UCSD-AML1 (cell line): ENCODE results near the gene MAML2.
A peak's percentile ranks its signal among the peaks of the same experiment; 100 is the strongest.

Source experiments
- DNase-seq: peaks from one replicate; lab custom pipeline; 2025; ENCODE audit not compliant: unreplicated experiment; lab: John Stamatoyannopoulos, UW

The MAML2 gene

DNA sequence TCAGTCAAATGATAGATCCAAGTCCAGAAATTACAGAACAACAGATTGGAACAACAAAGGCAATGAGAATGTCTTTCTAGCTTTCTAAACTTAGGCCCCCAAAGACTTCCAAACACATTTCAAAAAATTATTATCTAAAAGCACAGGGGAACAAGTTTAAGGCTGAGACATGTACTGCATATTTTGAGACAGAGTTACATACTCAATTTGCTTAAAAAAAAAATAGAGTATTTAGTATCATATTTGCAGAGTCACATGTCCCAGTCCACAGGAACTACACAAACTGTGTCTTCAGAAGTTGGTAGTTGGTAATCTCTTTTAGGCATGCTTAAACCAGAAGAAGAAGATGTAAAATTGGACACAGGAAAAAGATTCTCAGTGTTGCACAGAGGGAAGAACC lies 127.2 kb downstream of the MAML2 start:
- no peak for DNase-seq

DNA sequence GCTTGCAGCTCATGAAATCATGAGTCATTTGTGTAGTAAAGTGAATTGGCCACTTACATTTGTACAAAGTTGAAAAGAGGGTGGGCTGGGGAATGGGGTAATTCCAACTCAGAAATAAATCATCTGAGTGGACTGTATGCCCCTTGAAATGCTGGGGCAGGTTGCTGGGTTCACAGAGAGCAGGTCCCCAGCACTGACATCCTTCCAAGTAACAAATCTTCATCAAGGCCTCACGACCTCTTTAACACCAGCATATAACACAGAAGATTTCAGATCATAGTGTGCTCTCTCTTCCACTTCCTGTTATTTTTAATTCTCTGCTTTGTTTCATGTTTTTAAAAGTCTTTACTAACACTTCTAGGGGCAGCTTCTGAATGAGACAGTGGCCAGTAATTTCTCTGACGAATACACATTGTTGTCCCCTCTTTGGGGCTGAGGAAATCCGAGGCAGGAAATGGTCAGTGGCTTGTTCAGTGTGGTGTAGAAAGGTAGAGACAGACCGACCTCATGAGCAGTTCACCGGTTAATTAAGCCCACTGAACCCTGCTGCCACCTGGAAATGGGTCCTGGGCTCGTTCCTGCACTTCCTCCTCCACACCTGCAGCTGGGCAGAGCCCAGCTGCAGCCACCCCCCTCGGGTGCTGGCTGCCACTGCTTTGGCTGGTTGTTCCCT lies 127.7 kb downstream of the MAML2 start:
- peak; percentile 24 for DNase-seq

DNA sequence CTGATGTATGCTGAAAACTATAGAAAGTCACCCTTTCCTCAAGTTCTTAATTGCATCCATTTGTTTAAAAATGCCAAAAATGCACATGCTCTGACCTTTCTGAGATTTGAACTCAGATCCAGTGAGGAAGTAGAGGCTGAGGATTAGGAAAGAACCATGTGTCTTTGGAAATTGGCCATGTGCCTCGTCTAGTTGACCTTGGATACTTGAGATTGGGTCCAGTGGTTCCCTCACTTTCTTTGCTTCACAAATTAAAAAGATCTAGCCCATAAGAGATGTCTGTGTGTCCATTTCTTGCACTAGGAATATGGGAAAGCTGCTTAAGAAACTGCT lies 128.3 kb downstream of the MAML2 start:
- DNase-seq: no peak

DNA sequence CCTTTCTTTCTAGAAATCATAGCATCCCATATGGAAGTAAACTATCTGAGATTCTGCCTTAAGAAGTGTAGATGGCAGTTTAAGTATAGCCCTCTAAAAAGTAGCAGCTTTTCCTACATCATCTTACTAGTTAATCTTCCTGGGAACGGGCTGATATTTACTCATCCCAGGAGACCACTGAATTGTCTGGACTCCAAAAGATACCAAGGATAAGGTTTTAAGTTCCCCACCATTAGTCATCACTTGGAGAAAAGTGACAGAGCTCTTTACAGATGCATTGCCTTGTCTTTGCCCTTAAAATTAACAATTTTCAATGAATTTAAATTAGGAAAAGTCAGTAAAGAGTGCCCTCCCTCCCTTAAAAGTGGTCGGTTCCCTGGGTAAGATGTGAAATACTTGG lies 129.5 kb downstream of the MAML2 start:
- DNase-seq: no peak

DNA sequence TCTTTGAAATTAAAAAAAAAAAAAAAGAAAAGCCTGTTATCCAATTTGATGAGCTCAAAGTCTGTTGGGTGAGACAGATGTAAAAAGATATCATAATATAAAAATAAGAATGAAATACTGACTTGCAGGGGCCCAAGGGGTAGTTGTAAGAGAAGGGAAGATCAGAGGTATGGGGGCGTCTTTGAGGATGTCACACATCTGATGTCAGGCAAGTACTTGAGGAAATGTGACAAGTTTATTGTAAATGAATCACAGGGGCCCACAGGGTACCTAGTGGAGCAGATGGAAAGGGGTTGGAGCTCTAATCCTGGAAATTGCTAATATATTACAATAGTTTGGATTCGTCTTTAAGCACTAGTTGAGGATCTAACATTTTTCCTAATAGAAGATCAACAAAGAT lies 131.6 kb downstream of the MAML2 start:
- no peak for DNase-seq

DNA sequence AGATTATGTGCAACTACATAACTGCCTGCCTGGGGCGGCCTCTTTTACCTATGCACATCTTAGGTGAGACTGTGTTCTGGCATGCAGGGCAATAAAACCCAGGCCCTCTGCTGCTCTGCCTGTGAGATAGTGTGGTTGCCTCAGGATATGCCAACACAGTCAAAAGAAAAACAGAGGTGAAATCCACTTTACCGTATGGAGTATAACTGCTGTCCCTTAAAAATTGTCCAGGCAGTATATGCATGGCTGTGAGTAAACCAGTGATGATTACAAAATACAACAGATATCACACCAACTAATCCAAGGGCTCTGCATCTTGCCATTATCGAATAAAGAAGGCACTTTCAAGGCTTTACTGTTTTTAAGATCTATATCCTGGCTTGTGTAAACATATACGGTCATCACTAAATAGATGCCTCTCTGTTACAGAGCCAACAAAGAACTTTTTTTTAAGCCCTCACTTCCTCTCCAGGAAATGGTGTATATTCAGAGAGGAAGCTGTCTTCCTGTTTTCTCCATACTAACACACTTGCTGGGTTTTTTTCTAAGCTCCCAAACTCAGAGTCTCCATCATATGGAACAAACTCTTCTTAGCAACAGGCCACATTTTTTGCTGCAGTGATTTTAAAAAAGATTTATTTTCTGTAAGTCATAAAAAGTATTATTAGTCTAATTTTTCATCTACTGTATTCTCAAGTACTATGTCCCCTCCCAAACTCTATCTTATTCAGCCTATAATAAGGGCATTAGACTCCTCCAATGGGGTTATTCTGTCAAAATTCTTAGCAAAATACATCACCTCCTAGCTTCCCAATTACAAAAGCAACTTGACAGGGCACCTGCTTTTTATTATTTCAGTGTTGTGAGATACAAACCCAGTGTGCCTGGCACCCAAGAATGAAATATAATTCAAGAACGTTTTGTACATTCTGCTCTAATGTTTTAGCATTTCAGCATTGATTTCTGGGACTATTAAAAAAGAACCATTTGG lies 135.2 kb downstream of the MAML2 start:
- no peak for DNase-seq

DNA sequence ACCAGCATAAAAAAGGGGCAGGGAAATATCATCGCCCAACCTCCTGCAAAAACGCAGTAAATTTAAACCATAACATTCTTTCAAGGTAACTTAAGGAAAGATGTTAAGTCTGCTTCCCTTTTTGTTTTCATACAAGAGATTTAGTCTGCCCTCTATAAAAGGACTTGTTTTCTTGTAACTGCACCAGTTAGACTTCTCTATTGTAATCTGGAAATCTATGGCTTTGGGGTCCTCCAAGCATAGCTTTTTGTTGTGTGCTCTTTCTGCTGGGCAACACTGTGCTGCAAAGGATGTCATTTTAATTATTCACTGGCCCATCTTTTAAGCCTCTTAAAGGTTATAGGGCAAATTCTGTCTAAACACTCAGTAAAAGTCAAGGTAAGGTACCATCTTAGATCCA lies 136.0 kb downstream of the MAML2 start:
- no peak for DNase-seq

DNA sequence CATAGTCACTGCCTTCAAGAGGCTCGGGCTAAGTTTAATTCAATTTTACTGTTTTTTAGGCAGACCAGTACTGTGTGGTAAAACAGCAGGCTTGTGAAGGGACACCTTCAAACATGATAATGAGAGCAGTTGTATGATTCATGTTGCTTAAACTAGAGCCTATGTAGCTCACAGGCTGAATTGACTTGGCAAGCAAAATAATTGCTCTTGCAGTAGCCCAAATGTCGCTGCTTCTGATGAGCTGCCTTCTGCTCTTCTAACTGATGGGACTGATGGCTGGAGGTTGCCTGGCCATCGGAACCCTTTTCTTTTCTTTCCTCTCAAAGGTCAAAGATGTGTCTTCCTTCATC lies 137.6 kb downstream of the MAML2 start:
- DNase-seq: no peak

DNA sequence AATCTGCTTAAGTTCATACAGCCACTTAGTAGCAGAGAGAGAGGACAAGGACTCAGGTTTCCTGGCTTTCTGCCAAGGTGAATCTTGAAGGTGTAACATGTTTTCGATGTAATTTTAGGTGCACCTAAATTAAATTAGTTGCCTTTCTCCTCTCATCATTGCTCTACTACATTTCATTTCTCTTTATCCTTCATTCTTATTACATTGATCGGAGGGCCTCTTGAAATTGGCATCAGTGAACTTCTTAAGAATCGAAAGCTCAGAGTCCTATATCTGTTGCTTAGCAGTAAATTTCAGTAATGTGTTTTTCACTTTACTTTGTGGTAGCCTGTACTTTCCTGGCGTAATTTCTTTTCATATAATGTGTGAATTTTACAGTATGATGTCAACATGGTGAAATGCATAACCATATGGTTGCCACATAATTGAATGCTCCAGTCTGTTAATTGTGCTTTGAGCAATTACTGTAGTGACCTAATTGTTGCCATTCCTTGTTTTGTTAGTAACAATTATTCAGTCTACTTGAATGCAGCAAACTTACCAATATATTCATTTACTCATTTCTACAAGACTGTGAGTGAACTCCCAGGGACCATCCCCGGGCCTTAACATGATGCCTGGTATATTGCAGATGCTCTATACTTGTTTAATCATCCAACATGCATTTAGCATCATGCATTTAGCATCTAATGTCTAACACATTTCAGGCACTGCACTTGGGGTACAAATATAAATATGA lies 138.1 kb downstream of the MAML2 start:
- no peak for DNase-seq

DNA sequence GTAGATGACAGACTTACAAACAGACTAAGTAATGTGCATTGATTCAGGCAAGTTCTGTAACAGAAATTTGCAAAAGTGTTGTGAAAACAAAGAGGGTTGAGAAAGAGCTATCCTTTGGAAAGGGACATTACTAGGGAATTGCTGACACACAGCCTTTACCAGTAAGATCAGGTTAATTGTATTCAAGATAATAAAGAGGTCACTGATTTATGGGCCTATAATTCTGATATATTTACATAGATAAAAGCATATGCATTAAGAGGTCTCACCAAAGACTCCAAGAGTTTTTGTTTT lies 138.7 kb downstream of the MAML2 start:
- no peak for DNase-seq

DNA sequence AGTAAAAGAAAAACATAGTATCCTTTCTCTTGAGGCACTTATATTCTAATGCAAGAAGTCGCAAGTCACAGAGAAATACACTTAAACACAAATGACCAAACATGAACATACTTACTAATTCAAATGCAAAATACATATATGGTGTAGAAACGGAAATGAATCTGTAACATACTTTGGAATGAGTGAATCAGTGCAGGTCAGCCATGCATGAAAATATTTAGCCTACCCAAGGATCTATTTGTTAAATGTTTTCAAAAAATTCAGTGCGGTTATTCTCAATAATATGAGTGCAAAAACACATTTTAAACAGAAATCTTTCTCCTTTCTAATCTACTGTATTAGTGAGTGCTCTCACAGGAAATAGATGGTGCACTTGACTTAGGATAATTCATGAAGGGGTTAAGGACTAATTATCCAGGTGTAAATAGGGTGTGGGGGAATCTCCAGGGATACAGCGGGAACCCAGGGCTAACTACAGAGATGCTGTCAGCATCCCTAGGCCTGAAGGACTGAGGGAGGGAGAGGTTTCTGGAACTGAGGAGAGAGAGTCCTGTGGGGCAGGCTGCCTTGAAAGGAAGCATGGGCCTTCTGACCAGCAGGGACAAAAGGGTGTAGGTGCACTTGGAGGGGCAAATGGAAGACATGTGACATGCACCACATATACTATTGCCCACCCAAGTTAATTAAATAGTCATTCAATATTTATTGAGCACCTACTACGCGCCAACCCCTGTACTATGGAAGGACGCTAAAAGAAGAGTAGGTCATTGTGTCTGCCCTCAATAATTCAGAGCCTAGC lies 139.2 kb downstream of the MAML2 start:
- no peak for DNase-seq

DNA sequence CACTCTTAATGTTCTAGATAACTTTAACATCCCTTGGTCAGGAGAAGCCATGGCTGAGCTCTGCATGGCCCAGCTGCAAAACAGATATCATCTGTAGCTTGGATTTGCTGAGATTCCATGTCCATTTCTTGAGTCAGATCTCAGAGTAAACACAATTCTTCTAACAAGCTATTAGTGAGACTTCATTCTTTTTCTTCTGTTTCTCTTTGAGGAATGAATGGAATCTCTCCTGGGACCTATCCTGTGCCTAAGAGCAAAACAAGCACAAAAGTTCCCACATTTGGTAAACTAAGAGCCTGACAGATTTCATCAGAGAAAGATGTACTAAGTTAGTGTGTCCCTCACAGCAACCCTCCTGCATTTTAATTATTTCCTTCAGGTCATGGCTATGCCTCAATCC lies 142.8 kb downstream of the MAML2 start:
- DNase-seq: no peak

DNA sequence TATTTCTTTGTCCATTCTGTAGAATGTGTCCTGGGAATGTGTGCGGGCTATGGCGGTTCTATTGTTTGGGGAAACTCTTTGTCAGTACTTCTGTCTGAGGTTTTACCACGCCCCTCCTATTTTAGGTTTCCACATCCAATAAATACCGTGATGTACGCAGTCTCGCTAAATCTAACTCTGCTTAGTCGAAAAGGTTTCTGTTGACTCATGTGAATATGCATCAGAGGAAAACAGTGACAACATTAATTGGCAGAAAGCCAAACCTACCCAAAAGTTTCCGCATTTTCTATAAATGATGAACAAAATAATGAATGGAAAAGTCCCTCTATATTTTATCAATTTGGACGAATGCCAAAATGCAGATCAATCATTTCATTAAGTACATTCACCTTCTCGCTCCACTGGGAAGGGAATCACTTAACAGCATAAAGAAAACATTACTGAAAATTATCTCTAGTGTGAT lies 143.4 kb downstream of the MAML2 start:
- DNase-seq: no peak

DNA sequence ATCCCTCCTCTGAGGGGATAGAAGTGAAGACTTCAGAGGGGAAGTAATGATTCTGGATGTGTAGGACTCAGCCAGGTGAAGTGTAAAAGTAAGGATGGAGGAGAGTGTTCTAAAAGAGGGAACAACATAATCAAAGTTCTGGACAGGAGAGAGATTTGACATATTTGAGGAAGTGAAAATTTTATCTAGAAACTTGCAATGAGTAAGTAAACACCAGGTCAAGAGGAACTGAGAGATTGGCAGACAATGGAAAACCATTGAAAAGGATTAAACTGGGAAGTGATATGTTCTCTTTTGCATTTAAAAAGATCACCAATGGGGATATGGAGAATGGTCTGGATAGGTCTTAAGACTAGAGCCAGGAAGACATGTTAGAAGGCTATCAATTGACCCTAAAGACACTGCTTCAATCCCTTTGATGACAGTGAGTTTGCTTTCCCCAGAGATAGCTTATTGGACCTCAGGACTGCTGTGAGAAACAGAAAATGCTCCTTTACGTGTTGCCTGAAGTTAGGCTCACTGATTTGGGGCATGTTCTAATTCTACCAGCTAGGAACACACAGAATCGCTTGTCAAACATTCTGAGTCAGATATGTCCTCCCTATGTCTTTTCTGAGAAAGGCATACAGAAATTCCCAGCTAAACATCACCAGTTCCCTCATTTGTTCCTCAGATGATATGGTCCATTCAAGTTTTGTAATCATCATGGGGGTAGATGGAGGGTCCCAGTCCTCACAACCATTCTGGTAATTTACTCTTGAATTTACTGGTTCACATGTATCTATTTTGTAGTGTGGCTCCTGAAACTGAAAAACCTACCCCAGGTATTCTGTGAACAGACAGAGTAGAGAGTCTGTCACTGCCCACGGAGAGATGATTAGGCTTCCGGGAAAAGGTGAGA lies 144.9 kb downstream of the MAML2 start:
- no peak for DNase-seq

DNA sequence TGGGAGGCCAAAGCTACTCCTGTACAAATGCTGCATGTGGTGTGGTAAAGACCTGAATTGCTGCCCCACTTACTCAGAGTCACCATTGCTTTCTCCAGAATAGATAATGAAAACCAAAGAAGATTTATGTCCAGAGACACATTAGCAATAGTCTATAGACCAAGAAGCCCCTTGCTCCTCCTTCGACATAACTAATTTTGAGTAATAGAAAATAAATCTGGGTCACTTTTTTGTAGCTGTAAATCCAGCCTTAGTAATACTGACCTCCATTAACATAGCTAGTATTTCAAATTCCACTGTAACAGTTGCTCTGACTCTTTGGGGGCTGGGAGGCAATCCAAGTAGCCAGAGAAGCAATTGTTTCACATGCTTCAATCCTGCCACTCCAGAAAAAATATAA lies 145.9 kb downstream of the MAML2 start:
- no peak for DNase-seq

DNA sequence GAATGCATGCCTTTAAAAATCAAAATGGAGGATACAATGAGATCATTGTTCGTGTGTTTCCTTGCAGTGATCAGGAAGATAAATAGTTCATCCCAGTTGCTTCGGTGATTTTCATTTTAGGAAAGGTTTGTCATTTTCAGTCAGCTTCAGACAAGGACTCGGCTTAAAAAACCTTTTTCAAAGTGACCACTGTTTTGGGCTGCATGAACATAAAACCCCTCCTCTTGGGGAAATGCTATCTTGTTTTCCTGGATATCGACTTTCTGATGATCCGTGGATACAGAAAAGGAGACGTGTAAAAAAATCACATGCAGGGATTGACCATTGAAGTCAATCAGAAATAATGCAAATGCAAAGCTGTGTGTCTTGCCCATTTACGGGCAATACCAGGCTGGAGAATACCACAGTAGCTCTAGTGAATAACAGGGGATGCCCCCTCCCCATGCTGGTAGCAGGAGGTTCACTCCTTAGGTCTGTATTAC lies 146.8 kb downstream of the MAML2 start:
- no peak for DNase-seq

DNA sequence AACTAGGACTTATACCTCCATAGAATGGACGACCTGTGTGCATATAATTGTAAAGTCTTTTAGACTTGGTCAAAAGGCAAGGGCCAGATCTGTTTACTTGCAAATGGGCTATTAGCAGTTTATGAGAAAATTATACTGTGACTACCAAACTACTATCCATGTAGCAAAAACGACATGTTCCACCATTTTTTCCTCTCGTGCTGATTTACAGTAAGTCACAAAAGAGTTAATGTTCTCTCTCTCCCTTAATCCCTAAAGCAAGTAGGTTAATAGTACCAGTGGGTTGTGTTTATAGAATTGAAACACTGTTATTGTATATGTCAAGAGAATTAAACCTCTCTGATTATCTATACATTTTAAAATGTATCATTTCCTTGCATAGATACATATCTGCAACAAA lies 147.3 kb downstream of the MAML2 start:
- DNase-seq: no peak

DNA sequence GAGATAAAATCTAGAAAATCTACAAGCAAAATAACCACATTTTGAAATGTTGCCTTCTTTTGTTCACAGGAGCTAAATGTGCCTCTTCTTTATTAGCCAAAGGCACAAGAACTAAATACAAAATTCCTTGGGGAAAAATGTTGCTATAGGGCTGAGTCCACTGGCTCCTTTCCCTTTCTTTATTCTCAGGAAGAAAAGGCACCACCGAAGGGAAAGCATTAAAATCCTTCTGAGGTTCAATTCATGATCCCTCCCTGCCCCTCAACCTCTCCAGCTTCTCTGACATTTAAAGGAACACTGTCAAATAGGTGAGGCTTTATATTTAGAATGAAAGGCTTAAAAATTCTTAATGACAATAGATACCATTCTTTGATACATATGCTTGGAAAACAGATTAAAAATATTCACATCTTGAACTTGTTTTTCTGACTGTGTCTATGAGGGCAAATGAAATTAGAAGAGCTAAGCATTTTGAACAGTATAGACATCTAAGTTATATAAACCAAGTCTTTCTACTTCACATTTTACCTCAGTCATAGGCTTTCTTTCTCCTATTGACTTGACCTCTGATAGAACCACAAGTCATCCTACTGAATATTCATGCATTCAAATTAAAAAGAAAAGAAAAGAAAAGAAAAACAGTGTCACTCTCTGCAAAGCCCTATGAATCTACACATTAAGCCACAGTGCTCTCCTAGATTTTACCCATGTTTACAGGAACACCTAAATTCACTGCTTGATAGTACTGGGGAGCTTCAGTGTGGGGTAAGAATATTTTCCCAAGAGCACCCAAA lies 148.2 kb downstream of the MAML2 start:
- no peak for DNase-seq

DNA sequence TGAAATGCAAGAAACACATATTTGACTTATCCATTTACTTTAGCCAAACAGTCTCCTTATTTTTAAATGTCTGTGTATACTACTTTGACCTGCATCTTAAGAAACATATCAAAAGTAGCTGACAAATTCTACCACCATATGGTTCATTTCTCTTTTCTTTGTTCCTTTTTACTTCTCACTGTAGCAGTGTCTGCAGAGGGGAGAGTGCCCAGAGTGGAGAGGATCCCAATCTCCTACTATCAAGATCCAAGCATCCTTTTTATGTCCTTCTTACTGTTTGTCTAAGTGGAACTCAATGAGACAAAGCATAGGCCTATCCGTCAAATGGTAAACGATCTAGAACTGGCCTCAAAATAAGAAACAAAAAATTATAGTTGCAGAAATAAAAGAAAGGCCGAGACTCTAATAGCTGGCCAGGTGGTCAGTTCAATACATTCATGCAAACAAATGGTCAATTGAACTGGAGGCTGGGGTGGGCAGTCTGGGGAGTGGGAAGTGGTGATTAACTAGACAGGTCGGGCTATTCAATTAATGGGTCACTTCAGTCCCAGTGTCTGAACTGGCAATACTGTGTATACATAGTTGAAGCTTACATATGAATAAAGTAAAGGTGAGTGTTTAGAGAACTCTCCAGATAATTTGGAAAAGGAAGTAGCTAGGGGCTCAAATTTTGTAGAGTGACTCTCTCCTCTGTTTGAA lies 149.1 kb downstream of the MAML2 start:
- no peak for DNase-seq
